ENCODE results near the gene DAGLA.
A peak's percentile ranks its signal among the peaks of the same experiment; 100 is the strongest.

The DAGLA gene

GRCh38 chr11:61776561-61777075 lies 96.4 kb downstream of the DAGLA start:
- DNase-seq (ENCODE audit: low read depth in 2 of 2, low spot score in 1 of 2), result no peak

GRCh38 chr11:61777234-61778090 lies 97.3 kb downstream of the DAGLA start:
- DNase-seq (ENCODE audit: low read depth in 2 of 2, low spot score in 1 of 2), result peak in 1 of 2 donors; percentile 36

GRCh38 chr11:61778357-61778886 lies 98.2 kb downstream of the DAGLA start:
- DNase-seq (ENCODE audit: low read depth in 2 of 2, low spot score in 1 of 2), result no peak

DNA sequence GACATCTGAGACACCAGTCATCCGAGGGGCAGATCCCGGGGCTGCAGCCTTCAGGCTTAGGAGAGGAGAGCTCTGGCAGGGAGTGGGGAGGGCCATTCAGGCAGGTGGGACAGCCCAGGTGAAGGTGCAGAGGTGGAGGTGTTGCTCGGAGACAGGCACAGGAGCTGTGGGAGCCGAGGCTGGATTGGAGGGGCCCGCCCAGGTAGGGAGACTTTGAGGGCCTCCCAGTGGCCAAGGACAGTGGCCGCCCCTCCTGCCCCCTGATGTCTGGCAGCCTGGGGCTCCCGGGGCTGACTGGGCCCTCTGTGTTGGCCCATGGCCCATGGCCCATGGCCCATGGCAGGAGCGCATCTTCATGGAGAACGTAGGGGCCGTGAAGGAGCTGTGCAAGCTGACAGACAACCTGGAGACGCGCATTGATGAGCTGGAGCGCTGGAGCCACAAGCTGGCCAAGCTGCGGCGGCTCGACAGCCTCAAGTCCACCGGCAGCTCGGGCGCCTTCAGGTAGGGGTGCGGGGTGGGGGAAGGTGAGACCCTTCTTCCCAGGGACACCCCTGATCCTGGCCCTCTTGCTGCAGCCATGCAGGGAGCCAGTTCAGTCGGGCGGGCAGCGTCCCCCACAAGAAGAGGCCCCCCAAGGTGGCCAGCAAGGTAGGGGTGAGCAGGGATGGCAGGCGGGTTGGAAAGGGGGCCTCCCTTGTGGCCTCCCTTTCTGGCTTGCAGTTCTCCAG lies 98.9 kb downstream of the DAGLA start:
- no peak for DNase-seq (ENCODE audit: low read depth in 2 of 2, low spot score in 1 of 2)

DNA sequence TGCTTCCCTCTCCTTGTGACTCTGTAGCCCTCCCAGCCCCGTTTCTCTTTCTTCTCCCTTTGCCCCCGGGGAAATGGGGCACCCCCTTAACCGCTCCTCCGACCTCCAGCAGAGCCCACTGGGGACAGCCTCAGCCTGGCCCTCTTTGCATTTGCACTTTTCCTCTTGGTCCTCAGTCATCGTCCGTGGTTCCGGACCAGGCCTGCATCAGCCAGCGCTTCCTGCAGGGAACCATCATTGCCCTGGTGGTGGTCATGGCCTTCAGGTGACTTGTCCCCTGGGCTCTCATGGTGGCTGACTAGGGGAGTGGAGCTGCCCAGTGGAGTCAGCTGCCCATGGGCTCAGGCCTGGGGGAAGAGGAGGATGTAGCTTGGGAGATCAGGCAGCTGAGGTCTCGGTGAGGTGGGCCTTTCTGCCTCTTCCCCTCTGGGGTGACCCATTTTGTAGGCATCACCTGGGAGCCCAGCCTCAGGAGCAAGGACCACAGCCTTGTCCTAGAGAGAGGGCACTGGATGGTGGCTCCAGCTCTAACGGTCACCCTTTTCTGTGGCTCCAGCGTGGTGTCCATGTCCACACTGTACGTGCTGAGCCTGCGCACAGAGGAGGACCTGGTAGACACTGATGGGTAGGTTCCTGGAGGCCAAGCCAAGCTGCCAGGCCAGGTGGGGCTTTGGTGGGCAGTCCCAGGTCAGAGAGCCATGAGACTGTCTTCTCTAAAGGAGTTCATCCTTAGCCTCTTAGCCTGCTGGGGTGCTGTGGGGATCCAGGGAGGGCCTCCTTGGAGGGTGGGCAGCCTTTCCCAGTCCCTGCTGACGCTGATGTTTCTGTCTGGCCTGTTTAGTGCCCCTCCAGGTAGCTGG lies 99.7 kb downstream of the DAGLA start:
- DNase-seq (ENCODE audit: low read depth in 2 of 2, low spot score in 1 of 2), result no peak

- DNase-seq (ENCODE audit: low read depth in 2 of 2, low spot score in 1 of 2), result no peak
Observed at GRCh38 chr11:61780581-61781162, 100.5 kb downstream of the DAGLA start.

DNA sequence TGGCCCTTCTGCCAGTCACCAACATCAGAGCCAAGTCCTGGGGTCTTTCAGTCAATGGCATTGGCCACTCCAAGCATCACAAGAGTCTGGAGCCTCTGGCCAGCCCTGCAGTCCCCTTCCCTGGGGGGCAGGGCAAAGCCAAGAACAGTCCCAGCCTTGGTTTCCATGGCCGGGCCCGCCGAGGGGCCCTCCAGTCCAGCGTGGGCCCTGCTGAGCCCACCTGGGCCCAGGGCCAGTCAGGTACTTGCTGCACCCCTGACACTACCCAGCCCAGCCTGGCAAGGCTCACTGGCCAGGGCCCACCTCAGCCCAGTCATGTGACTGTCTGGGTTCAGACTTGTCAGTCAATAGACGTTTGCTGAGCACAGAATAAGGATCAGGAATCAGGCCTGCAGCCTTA lies 101.4 kb downstream of the DAGLA start:
- no peak for DNase-seq (ENCODE audit: low read depth in 2 of 2, low spot score in 1 of 2)

GRCh38 chr11:61782299-61782698 lies 102.1 kb downstream of the DAGLA start:
- no peak for DNase-seq (ENCODE audit: low read depth in 2 of 2, low spot score in 1 of 2)

- no peak for DNase-seq (ENCODE audit: low read depth in 2 of 2, low spot score in 1 of 2)
Observed at GRCh38 chr11:61782841-61783240, 102.7 kb downstream of the DAGLA start.

DNA sequence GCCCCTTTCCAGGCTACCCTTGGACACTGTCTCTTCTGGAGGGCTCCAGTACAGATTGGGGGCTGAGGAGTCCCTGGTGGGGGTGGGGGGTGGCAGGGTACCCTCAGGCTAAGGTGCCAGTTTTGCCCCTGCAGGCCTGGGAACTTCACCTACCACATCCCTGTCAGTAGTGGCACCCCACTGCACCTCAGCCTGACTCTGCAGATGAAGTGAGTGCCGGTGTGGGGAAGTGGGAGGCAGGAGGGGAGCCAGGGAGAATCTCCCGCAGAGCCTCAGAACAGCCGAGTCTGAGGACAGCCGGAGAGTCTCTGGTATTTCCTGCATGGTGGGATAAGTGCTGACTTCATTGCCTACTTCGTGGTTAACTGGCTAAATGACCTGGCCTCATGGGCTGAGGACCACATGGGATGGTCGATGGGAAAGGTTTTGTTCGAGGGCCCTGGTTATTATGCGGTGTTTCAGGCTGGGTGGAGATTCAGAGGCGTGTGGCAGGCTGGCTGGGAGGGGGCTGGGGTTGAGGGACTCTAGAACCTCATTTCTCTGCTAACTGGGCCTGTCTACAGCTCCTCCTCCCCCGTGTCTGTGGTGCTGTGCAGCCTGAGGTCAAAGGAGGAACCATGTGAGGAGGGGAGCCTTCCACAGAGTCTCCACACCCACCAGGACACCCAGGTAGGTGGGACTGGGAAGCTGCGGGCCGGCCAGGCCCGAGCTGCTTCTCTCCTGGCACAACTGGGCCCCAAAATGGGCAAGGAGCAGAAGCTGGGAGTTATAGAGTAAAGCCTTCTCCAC lies 103.7 kb downstream of the DAGLA start:
- no peak for DNase-seq (ENCODE audit: low read depth in 2 of 2, low spot score in 1 of 2)

DNA sequence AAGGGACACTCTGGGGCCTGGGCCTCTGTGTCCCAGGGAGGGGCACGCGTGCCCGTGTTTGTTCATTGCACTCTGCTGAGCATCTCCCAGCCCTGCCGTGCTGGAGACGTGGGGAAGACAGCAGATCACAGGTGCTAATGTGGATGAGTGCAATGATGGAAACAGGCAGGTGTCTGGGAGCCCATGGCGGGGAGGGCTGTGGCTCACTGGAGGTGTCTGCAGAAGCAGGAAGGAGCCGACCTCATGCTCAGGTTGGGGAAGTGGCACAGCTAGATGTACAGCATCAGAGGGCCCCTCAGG lies 104.3 kb downstream of the DAGLA start:
- no peak for DNase-seq (ENCODE audit: low read depth in 2 of 2, low spot score in 1 of 2)

- DNase-seq (ENCODE audit: low read depth in 2 of 2, low spot score in 1 of 2), result no peak
Observed at GRCh38 chr11:61785837-61786402, 105.7 kb downstream of the DAGLA start.

DNA sequence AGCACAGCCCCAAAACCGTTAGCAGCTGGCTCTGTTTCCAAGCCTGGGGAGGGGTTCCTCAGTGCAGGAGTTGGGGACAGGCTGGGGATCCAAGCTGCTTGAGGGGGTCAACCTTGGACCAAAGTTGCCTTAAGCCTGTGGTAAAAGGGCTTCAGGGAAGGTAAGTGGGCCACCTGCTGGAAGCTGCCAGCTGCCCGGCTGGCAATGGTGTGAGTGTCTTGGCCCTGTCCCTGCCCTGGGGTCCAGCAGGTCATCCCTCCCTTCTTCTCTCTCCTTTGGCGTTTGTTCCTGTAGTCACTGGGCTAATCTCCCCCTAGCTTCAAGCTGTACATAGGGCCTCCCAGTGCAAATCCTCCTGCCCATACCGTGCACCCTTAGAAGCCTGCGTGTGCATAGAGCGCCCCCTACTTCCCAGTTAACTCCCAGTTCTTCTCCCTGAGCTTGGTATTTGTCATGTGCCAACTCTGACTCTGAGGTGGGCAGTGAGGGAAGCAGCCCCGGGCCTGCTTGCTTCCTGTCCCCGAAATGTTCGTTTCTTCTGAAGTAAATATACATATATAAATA lies 107.8 kb downstream of the DAGLA start:
- DNase-seq (ENCODE audit: low read depth in 2 of 2, low spot score in 1 of 2), result no peak

DNA sequence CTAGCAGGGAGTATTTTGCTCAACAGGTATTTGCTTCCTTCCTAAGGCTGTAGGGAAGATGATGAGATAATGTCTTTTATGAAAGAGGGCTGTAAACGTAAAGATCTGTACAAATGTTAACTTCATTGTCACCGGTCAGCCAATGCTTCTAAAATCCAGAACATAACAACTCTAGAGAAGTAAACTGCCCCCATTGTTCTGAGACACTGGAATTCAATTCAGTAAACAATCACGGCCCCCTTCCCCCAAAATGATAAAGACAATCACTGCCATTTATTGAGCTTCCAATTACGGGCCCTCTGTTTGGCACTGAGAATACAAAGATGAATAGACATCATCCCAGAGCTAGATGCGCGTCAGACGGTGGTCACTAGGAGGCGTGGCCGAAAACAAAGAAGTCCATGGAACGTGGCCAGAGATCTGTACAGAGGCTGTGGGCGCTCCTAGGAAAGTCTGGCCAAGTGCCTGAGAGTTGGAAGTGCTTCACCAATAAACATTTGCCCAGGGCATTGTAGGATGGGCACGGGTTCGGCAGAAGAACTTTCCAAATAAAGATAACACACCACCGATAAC lies 111.6 kb downstream of the DAGLA start:
- DNase-seq (ENCODE audit: low read depth in 2 of 2, low spot score in 1 of 2), result no peak

- peak; percentile 74 for DNase-seq (ENCODE audit: low read depth in 2 of 2, low spot score in 1 of 2)
Observed at GRCh38 chr11:61792310-61793082, 112.3 kb downstream of the DAGLA start, which contains the start of the genes FEN1 and TMEM258. FEN1 (plus strand) TSS chr11:61792911; CDS start chr11:61795362, 2,451 bp downstream. TMEM258 (minus strand) TSS chr11:61792599; CDS start chr11:61792558, 41 bp downstream.

DNA sequence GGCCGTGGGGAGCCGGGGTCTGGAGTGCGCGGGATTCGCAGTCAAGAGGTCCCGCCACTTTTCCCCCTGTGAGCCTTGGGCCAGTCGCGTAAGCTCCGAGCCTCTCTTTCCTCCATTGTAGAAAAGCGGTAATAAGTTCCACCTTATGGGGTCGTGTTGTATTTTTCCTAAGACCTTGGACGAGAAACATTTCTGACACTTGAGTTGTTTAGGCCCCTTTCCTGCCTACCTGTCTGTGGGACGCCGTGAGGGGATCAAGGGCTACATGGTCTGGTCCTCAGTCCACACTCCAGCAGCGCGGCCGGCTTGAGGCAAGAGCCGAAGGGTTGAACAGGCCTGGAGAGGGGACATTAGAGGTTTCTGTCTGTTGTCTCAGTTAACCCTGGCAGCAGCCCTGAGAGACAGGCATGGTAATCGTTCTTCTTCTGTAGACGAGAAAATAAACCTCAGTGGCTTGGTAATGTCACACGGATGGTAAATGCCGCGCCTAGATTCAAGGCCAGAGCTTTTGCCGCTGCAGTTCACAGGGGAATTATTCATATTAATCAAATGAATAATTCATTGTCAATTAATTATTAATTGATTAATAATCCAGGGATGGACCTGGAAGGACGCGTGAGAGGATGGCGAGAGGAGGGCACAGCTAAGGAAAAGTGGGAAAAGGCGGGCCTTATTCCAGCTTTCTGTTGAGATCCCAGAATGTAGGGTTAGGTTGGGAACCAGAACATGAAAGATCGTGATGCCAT lies 113.1 kb downstream of the DAGLA start:
- no peak for DNase-seq (ENCODE audit: low read depth in 2 of 2, low spot score in 1 of 2)

DNA sequence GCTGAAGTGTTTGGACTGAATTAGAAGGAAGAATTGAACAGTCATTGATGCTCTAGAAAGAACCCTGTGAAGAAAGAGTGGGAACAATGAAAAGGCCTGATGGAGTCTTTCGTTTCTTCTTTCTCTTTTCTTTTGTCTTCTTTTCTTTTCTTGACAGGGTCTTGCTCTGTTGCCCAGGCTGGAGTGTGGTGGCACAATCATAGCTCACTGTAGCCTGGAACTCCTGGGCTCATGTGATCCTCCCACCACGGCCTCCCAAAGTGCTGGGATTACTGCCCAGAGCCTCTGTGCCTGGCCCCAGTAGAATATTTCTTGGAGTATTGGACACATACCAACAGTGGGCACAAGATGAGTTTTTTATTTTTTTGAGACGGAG lies 113.6 kb downstream of the DAGLA start:
- DNase-seq (ENCODE audit: low read depth in 2 of 2, low spot score in 1 of 2), result no peak

Data from stimulated activated CD8-positive, alpha-beta memory T cell treated with anti-CD3 and anti-CD28 coated beads, Interleukin-4, amount 100 ng/mL, for 4 hours (primary cell).